GM13977 (cell line): Measurements from ENCODE around the gene ITPRID1.

Source experiments
- DNase-seq: peaks from one replicate; pipeline ENCODE4 v3.0.0; 2012; ENCODE audit warnings: low spot score
- CTCF ChIP-seq: IDR thresholded peaks from 2 replicates; pipeline ENCODE4 v1.5.1; 2012; ENCODE audit warnings: mild to moderate bottlenecking, control low read depth; ENCODE audit not compliant: insufficient read depth; ENCODE audit errors: extremely low read depth, missing control alignments
- in situ Hi-C: fragments of 300-500 bp; cut with MboI; formaldehyde crosslinking; loops from one replicate; pipeline ENCODE4 v1.12.0; 2022; ENCODE audit warnings: low sequenced_read_pairs, low pct_unique_long_range_greater_than_20kb, mixed read lengths, inconsistent platforms; ENCODE audit not compliant: unreplicated experiment

Gene ITPRID1

GRCh38 chr7:31476941-31477677 lies 36.8 kb upstream of the ITPRID1 start:
- in situ Hi-C loops: no loop called here
- DNase-seq: no peak

GRCh38 chr7:31478018-31478417 lies 35.9 kb upstream of the ITPRID1 start:
- DNase-seq: no peak
- TF ChIP-seq CTCF: no peak
- in situ Hi-C loops: no loop called here

More at GRCh38 chr7:31476941-31477677, 36.8 kb upstream of the ITPRID1 start:
- TF ChIP-seq CTCF: no peak

- no peak for TF ChIP-seq CTCF
- peak; percentile 9 for DNase-seq
- in situ Hi-C loops: no loop called here
These were observed 35.2 kb upstream of the ITPRID1 start for GRCh38 chr7:31478721-31479120.

- TF ChIP-seq CTCF: no peak
- in situ Hi-C loops: no loop called here
- no peak for DNase-seq
These were observed 26.8 kb upstream of the ITPRID1 start for GRCh38 chr7:31487071-31487470.

- DNase-seq: no peak
- in situ Hi-C loops: no loop called here
- no peak for TF ChIP-seq CTCF
These were observed 26.4 kb upstream of the ITPRID1 start for GRCh38 chr7:31487476-31487875.

GRCh38 chr7:31488562-31489203 lies 25.2 kb upstream of the ITPRID1 start:
- in situ Hi-C loops: no loop called here
- DNase-seq: peak; percentile 65

More at GRCh38 chr7:31488562-31489203, 25.2 kb upstream of the ITPRID1 start:
- TF ChIP-seq CTCF: peak; percentile 87
